Endothelial cell of umbilical vein (primary cell): ENCODE data around the gene THAP4.

Source experiments
- CTCF ChIP-seq, 2 donors: IDR thresholded peaks; 1 replicate in 1 of 2; 2 replicates in 1 of 2; pipeline ENCODE4 v1.5.1; 2011; ENCODE audit warnings: low read length in 2 of 2, mild to moderate bottlenecking in 2 of 2, moderate library complexity in 2 of 2, control low read depth in 1 of 2, inconsistent platforms in 1 of 2, low read depth in 1 of 2; ENCODE audit not compliant: insufficient read depth in 1 of 2; ENCODE audit errors: extremely low read depth in 1 of 2
- MYC ChIP-seq: IDR thresholded peaks from one replicate; pipeline ENCODE4 v1.6.1; 2011; ENCODE audit warnings: mild to moderate bottlenecking, low read depth, low read length
- POLR2A ChIP-seq: IDR thresholded peaks from 2 replicates; pipeline ENCODE4 v1.6.1; 2012; ENCODE audit warnings: low read depth, mild to moderate bottlenecking, control low read depth, low read length
- POLR2AphosphoS5 ChIP-seq: IDR thresholded peaks from 2 replicates; pipeline ENCODE4 v1.6.1; 2012; ENCODE audit warnings: low read depth, mild to moderate bottlenecking, control low read depth, low read length, moderate library complexity; ENCODE audit not compliant: insufficient read depth

- TF ChIP-seq POLR2A (no peak), CTCF (IDR thresholded peaks at IDR 0.05; ENCODE audit: extremely low read depth in 1 of 2, insufficient read depth in 1 of 2, low read depth in 1 of 2, low read length in 2 of 2) (no peak), POLR2AphosphoS5 (no peak), MYC (no peak)
These were observed 23.7 kb upstream of the THAP4 start for GRCh38 chr2:241660593-241661213.
